Breast epithelium (tissue), 3 donors: ENCODE measurements around the gene TOP2B.

Source experiments
- POLR2A ChIP-seq: fragments of 450-650 bp; IDR thresholded peaks from one replicate; pipeline ENCODE4 v1.6.1; 2016; ENCODE audit warnings: antibody characterized with exemption, mild to moderate bottlenecking, moderate library complexity
- POLR2AphosphoS5 ChIP-seq, 3 donors: sonication (generic); formaldehyde crosslinking; IDR thresholded peaks; one replicate each; pipeline ENCODE4 v1.6.1; 2017; ENCODE audit warnings: antibody characterized with exemption in 3 of 3

- TF ChIP-seq POLR2A (no peak), POLR2AphosphoS5 (IDR thresholded peaks at IDR 0.05) (no peak)
Measured at GRCh38 chr3:25661694-25662437, 2.8 kb downstream of the TOP2B start.
